Astrocyte (in vitro differentiated cells and primary cell): Measurements from ENCODE around the gene PSMD3. TPM values are rescaled to one million over a fixed set of nuclear protein-coding genes. Genes with fewer than 3 reads are reported as not detected.

Experiments used
- DNase-seq: peaks from one replicate; pipeline ENCODE4 v3.0.0-alpha.2; 2010; ENCODE audit warnings: low read depth
- FAIRE-seq: peaks from 2 replicates; lab custom pipeline; 2011; peaks lifted over from hg19 to GRCh38; lab: Jason Lieb, UNC
- H2AFZ ChIP-seq: 2 replicates; pipeline ENCODE4 v1.6.0; 2012; ENCODE audit warnings: low read depth, low read length, inconsistent platforms
- H3K27ac ChIP-seq: 2 replicates; pipeline ENCODE4 v1.5.1; 2011; ENCODE audit warnings: low read depth, low read length, inconsistent platforms
- H3K27me3 ChIP-seq: 2 replicates; pipeline ENCODE4 v1.6.0; 2011; ENCODE audit warnings: low read length, inconsistent platforms; ENCODE audit not compliant: insufficient read depth
- H3K36me3 ChIP-seq: 2 replicates; pipeline ENCODE4 v1.5.1; 2011; ENCODE audit warnings: low read length, inconsistent platforms; ENCODE audit not compliant: insufficient read depth
- H3K4me1 ChIP-seq: 2 replicates; pipeline ENCODE4 v1.5.1; 2011; ENCODE audit warnings: low read length, inconsistent platforms; ENCODE audit not compliant: insufficient read depth
- H3K4me2 ChIP-seq: 2 replicates; pipeline ENCODE4 v1.6.0; 2012; ENCODE audit warnings: low read length, inconsistent platforms
- H3K4me3 ChIP-seq: 2 replicates; pipeline ENCODE4 v1.5.1; 2011; ENCODE audit warnings: low read depth, mild to moderate bottlenecking, low read length, inconsistent platforms; ENCODE audit not compliant: insufficient read depth
- H3K79me2 ChIP-seq: 2 replicates; pipeline ENCODE4 v1.6.0; 2012; ENCODE audit warnings: mild to moderate bottlenecking, low read length, inconsistent platforms; ENCODE audit not compliant: insufficient read depth
- H3K9ac ChIP-seq: 2 replicates; pipeline ENCODE4 v1.6.0; 2012; ENCODE audit warnings: mild to moderate bottlenecking, low read length, inconsistent platforms
- H3K9me3 ChIP-seq: 2 replicates; pipeline ENCODE4 v1.5.1; 2012; ENCODE audit warnings: low read depth, mild to moderate bottlenecking, low read length, inconsistent platforms; ENCODE audit not compliant: insufficient read depth
- H4K20me1 ChIP-seq: 2 replicates; pipeline ENCODE4 v1.6.0; 2012; ENCODE audit warnings: low read length, inconsistent platforms; ENCODE audit not compliant: insufficient read depth
- H3K27ac Mint-ChIP-seq: one replicate; pipeline ENCODE4 v1.8.0; 2021; ENCODE audit warnings: mild to moderate bottlenecking, mixed read lengths; ENCODE audit not compliant: unreplicated experiment
- H3K27me3 Mint-ChIP-seq: one replicate; pipeline ENCODE4 v1.8.0; 2021; ENCODE audit warnings: low read depth, mixed read lengths; ENCODE audit not compliant: unreplicated experiment
- H3K36me3 Mint-ChIP-seq: one replicate; pipeline ENCODE4 v1.8.0; 2021; ENCODE audit warnings: low read depth, mixed read lengths; ENCODE audit not compliant: unreplicated experiment
- H3K4me1 Mint-ChIP-seq: one replicate; pipeline ENCODE4 v1.8.0; 2021; ENCODE audit warnings: low read depth, mixed read lengths; ENCODE audit not compliant: unreplicated experiment
- H3K4me3 Mint-ChIP-seq: one replicate; pipeline ENCODE4 v1.8.0; 2021; ENCODE audit warnings: mild to moderate bottlenecking, moderate library complexity, mixed read lengths; ENCODE audit not compliant: unreplicated experiment
- H3K9me3 Mint-ChIP-seq: one replicate; pipeline ENCODE4 v1.8.0; 2021; ENCODE audit warnings: mild to moderate bottlenecking, mixed read lengths; ENCODE audit not compliant: unreplicated experiment
- EZH2 ChIP-seq: IDR thresholded peaks from 2 replicates; pipeline ENCODE4 v1.6.1; 2012; ENCODE audit warnings: mild to moderate bottlenecking, low read length, inconsistent platforms; ENCODE audit not compliant: insufficient read depth
- total RNA-seq: library from RNA; stranded (reverse); gene quantifications from 2 replicates; pipeline ENCODE4 v1.2.1, GENCODE V29; 2021
- TF ChIP-seq, protein P1 (sequence below): IDR thresholded peaks from 2 replicates; pipeline ENCODE4 v1.5.1; 2011; ENCODE audit warnings: low read depth, mild to moderate bottlenecking, inconsistent platforms, low read length, moderate library complexity; ENCODE audit not compliant: insufficient read depth

PSMD3 gene
- total RNA-seq, 1 donor from 2014 or later: 129 TPM

DNA sequence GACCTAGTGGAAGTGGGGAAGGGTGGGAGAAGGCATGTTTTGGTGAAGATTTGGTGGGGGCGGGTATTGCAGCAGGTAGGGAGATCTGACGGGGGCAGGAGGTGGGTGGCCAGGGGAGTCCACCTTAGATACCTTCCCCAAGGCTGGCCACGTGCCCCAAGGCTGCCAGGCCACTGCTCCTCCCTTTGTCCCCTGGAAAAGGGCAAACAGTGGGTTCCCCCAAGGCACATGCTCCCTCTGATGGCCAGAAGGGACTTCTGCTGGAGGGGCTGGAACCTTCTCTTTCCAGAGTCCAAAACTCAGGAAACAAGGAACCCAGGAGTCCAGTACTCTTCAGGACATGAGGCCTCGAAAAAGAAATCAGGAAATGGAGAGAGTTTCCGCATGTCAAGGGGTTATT lies 6.2 kb upstream of the PSMD3 start:
- FAIRE-seq (no peak), DNase-seq (no peak)
- no peaks in the 10 kb centered on the region for H3K36me3 ChIP-seq
- no peaks in the 10 kb centered on the region for H3K79me2 ChIP-seq
- no peaks in the 10 kb centered on the region for H3K9me3 ChIP-seq
- peaks cover 8% of the 10 kb centered on the region for H3K4me1 ChIP-seq
- H3K27ac Mint-ChIP-seq: peak overlapping the region; percentile 81
- no peak overlapping the region for H3K4me3 ChIP-seq
- H3K4me3 Mint-ChIP-seq: no peak overlapping the region
- peaks cover 10% of the 10 kb centered on the region for H3K27me3 Mint-ChIP-seq
- H3K36me3 Mint-ChIP-seq: peaks cover 3% of the 10 kb centered on the region
- no peak overlapping the region for H3K4me2 ChIP-seq
- no peak overlapping the region for H2AFZ ChIP-seq
- peaks cover 17% of the 10 kb centered on the region for H3K4me1 Mint-ChIP-seq
- peaks cover 5% of the 10 kb centered on the region for H3K27me3 ChIP-seq
- H4K20me1 ChIP-seq: no peaks in the 10 kb centered on the region
- TF ChIP-seq EZH2: no peak
- TF ChIP-seq, protein P1, sequence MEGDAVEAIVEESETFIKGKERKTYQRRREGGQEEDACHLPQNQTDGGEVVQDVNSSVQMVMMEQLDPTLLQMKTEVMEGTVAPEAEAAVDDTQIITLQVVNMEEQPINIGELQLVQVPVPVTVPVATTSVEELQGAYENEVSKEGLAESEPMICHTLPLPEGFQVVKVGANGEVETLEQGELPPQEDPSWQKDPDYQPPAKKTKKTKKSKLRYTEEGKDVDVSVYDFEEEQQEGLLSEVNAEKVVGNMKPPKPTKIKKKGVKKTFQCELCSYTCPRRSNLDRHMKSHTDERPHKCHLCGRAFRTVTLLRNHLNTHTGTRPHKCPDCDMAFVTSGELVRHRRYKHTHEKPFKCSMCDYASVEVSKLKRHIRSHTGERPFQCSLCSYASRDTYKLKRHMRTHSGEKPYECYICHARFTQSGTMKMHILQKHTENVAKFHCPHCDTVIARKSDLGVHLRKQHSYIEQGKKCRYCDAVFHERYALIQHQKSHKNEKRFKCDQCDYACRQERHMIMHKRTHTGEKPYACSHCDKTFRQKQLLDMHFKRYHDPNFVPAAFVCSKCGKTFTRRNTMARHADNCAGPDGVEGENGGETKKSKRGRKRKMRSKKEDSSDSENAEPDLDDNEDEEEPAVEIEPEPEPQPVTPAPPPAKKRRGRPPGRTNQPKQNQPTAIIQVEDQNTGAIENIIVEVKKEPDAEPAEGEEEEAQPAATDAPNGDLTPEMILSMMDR: no peak
- peaks cover 6% of the 10 kb centered on the region for H3K9me3 Mint-ChIP-seq
- no peak overlapping the region for H3K9ac ChIP-seq
- H3K27ac ChIP-seq: no peak overlapping the region

DNA sequence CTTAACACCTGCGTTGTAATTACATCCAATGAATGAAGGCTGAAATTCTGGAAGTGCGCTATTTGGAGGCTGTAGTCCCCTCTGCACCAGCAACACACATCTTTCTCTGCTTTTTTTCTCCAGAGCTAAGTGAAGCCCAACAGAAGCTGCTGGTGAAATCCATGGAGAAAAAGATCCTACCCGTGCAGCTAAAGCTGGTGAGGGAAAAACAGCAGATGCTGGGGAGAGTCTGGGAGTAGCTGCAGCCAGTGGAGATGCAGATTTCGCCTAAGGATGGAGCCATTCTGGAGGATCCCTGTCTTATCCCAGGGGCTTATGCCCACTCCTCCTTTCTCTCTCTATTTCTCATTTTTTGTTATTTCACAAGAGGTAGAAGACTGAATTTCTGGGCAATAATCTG lies 4.8 kb upstream of the PSMD3 start:
- Mint-ChIP-seq H3K27ac (no peak overlapping the region), H3K4me3 (no peak overlapping the region), H3K36me3 (peaks cover 3% of the 10 kb centered on the region), H3K4me1 (peaks cover 23% of the 10 kb centered on the region), H3K27me3 (peaks cover 4% of the 10 kb centered on the region), H3K9me3 (peaks cover 6% of the 10 kb centered on the region)
- Histone ChIP-seq H3K79me2 (peaks cover 1% of the 10 kb centered on the region), H3K36me3 (no peaks in the 10 kb centered on the region), H2AFZ (no peak overlapping the region), H3K9me3 (no peaks in the 10 kb centered on the region), H3K9ac (no peak overlapping the region), H3K27ac (no peak overlapping the region), H4K20me1 (peaks cover under 1% of the 10 kb centered on the region), H3K27me3 (peaks cover 4% of the 10 kb centered on the region), H3K4me2 (no peak overlapping the region), H3K4me1 (peaks cover 14% of the 10 kb centered on the region), H3K4me3 (no peak overlapping the region)
- DNase-seq: no peak
- no peak for FAIRE-seq
- no peak for TF ChIP-seq EZH2
- TF ChIP-seq, protein P1: no peak

DNA sequence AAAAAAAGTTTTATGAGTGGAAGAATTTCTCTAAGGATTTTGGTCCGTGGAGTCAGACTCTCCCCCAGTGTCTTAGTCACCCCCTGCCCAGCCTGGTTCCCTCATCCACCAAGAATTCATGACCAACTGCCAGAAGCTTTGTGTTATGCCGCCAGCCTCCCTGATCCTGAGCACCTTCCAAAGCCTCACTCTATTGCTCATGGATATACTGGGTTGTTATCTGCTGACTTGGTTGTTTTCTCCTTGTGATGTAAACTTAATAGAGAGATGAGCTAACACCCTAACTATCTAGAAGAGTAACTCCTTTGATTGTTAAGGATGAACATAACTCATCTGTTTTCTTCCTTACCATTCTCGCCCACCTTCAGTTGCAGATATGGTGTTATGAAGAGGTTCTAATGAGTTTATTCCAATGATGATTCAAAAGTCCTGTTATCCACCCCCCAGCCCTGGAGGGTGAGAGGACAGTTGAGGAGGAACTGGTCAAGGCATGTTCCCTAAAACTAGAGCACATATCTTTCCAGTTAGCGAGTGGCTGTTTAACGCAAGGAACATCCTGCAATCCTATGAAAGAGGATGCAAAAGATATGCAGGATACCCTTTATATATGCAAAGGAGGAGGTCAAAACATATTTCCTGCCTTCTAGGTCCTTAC lies 1.5 kb upstream of the PSMD3 start:
- DNase-seq (peak; percentile 95), FAIRE-seq (peak; percentile 76)
- H3K36me3 ChIP-seq: peaks cover under 1% of the 10 kb centered on the region
- Mint-ChIP-seq H3K27ac (peak overlapping the region; percentile 99), H3K9me3 (no peaks in the 10 kb centered on the region), H3K36me3 (peaks cover under 1% of the 10 kb centered on the region), H3K27me3 (no peaks in the 10 kb centered on the region), H3K4me1 (peaks cover 17% of the 10 kb centered on the region), H3K4me3 (peak overlapping the region; percentile 95)
- H3K4me3 ChIP-seq: peak overlapping the region; percentile 62
- peaks cover 33% of the 10 kb centered on the region for H3K79me2 ChIP-seq
- peak overlapping the region; percentile 71 for H3K27ac ChIP-seq
- peak overlapping the region; percentile 92 for H3K4me2 ChIP-seq
- TF ChIP-seq EZH2: no peak
- TF ChIP-seq, protein P1: no peak
- H4K20me1 ChIP-seq: peaks cover 23% of the 10 kb centered on the region
- no peak overlapping the region for H2AFZ ChIP-seq
- peaks cover 21% of the 10 kb centered on the region for H3K4me1 ChIP-seq
- no peaks in the 10 kb centered on the region for H3K27me3 ChIP-seq
- H3K9me3 ChIP-seq: no peaks in the 10 kb centered on the region
- H3K9ac ChIP-seq: peak overlapping the region; percentile 100
